HepG2 (cell line): ENCODE measurements around the gene TCFL5. TPM values are rescaled to one million over a fixed set of nuclear protein-coding genes. Genes with fewer than 3 reads are reported as not detected.

Source experiments
- FOXP1 ChIP-seq, 2 experiments: fragments of 450-650 bp in 1 of 2; IDR thresholded peaks; 2 replicates each; pipeline ENCODE4 v1.6.1; 2017 to 2018; ENCODE audit warnings: antibody characterized with exemption in 1 of 2
- GATAD2A ChIP-seq: IDR thresholded peaks from 2 replicates; pipeline ENCODE4 v1.6.1; 2016
- HNF4G ChIP-seq, 2 experiments: sonication (generic) in 1 of 2; formaldehyde crosslinking in 1 of 2; IDR thresholded peaks; 2 replicates each; pipeline versions ENCODE4 v1.4.0 to v1.6.1; 2011 to 2020; ENCODE audit warnings: borderline replicate concordance in 2 of 2, low read depth in 2 of 2, mild to moderate bottlenecking in 2 of 2, low read length in 1 of 2, missing genetic modification reagents in 1 of 2, moderate library complexity in 1 of 2
- MAFK ChIP-seq, 2 experiments: IDR thresholded peaks in 1 of 2; conservative IDR thresholded peaks in 1 of 2; 2 replicates each; pipeline ENCODE4 v1.6.1; 2011; ENCODE audit warnings: improper control_type of control experiment in 2 of 2, low read length in 2 of 2
- PHB2 ChIP-seq: fragments of 450-650 bp; IDR thresholded peaks from 2 replicates; pipeline ENCODE4 v1.6.1; 2018; ENCODE audit not compliant: partially characterized antibody
- POLR2G ChIP-seq: fragments of 200-400 bp; formaldehyde crosslinking; IDR thresholded peaks from 2 replicates; pipeline ENCODE4 v1.6.1; 2018; ENCODE audit warnings: mild to moderate bottlenecking, low read depth, low read length, moderate library complexity
- RBM22 ChIP-seq: fragments of 200-400 bp; formaldehyde crosslinking; optimal IDR thresholded peaks from 2 replicates; pipeline ENCODE3; 2017; ENCODE audit warnings: mild to moderate bottlenecking, low read length, moderate library complexity
- SKI ChIP-seq: fragments of 450-650 bp; IDR thresholded peaks from one replicate; pipeline ENCODE4 v1.6.1; 2018; ENCODE audit warnings: mild to moderate bottlenecking; ENCODE audit not compliant: partially characterized antibody
- SNAPC4 ChIP-seq: sonication (generic); formaldehyde crosslinking; IDR thresholded peaks from 2 replicates; pipeline ENCODE4 v1.4.0; 2020; ENCODE audit warnings: mild to moderate bottlenecking, missing genetic modification reagents
- SPEN ChIP-seq: sonication (generic); formaldehyde crosslinking; IDR thresholded peaks from 2 replicates; pipeline ENCODE4 v1.5.1; 2020; ENCODE audit warnings: low read depth, mild to moderate bottlenecking, missing genetic modification reagents
- ZBTB38 ChIP-seq: sonication (generic); formaldehyde crosslinking; IDR thresholded peaks from 2 replicates; pipeline ENCODE4 v1.5.1; 2020; ENCODE audit warnings: mild to moderate bottlenecking, missing genetic modification reagents
- ZNF350 ChIP-seq: sonication (generic); formaldehyde crosslinking; IDR thresholded peaks from 2 replicates; pipeline ENCODE4 v1.4.0; 2020; ENCODE audit warnings: mild to moderate bottlenecking, low read depth, missing genetic modification reagents, borderline replicate concordance
- ZNF446 ChIP-seq: sonication (generic); formaldehyde crosslinking; IDR thresholded peaks from 2 replicates; pipeline ENCODE4 v1.5.0; 2020; ENCODE audit warnings: mild to moderate bottlenecking, missing genetic modification reagents
- ZNF513 ChIP-seq: sonication (generic); formaldehyde crosslinking; conservative IDR thresholded peaks from 2 replicates; pipeline ENCODE4 v1.5.0; 2020; ENCODE audit warnings: missing genetic modification reagents
- ZNF564 ChIP-seq: sonication (generic); formaldehyde crosslinking; IDR thresholded peaks from 2 replicates; pipeline ENCODE4 v1.8.1; 2023; ENCODE audit warnings: mild to moderate bottlenecking, missing genetic modification reagents
- ZNF574 ChIP-seq: sonication (generic); formaldehyde crosslinking; IDR thresholded peaks from 2 replicates; pipeline ENCODE4 v1.4.0; 2020; ENCODE audit warnings: missing genetic modification reagents
- ZNF644 ChIP-seq: IDR thresholded peaks from 2 replicates; pipeline ENCODE4 v1.6.1; 2016; ENCODE audit warnings: low read depth
- ZNF652 ChIP-seq: IDR thresholded peaks from 2 replicates; pipeline ENCODE4 v1.6.1; 2016; ENCODE audit warnings: low read depth, borderline replicate concordance
- ZSCAN31 ChIP-seq: sonication (generic); formaldehyde crosslinking; IDR thresholded peaks from 2 replicates; pipeline ENCODE4 v1.5.0; 2020; ENCODE audit warnings: low read depth, mild to moderate bottlenecking, missing genetic modification reagents
- polyA plus RNA-seq, 8 experiments: library from polyadenylated mRNA; depleted of rRNA in 3 of 8; stranded (reverse) in 7 of 8; unstranded in 1 of 8; fragments of >200 nt; fragmentation: Illumina TruSeq in 4 of 8; extraction: Trizol in 4 of 8; gene quantifications; 2 replicates each; pipeline versions ENCODE4 v1.2.1 to v1.2.3, GENCODE V29; 2011 to 2016; ENCODE audit warnings: low read depth in 4 of 8, missing spikeins in 1 of 8, mixed read lengths in 1 of 8; ENCODE audit not compliant: insufficient read depth in 1 of 8
- total RNA-seq, 5 experiments: library from RNA; depleted of rRNA; stranded (reverse); fragments of >200 nt; fragmentation: Illumina TruSeq; extraction: Trizol; gene quantifications; 2 replicates each; pipeline ENCODE4 v1.2.3, GENCODE V29; 2016; ENCODE audit warnings: low read depth in 1 of 5

Gene TCFL5
- total and polyA plus RNA-seq, 2 of the 13 experiments (the other 11 are each of a cell fraction or from before 2014, with no cell fraction given), result 14.8 to 20.0 TPM

GRCh38 chr20:62816884-62817873, 44.4 kb downstream of the TCFL5 start, which contains the start of gene COL9A3 (continued):
- TF ChIP-seq ZNF513 (CRISPR knock-in tag), result no peak
- TF ChIP-seq GATAD2A (CRISPR knock-in tag), result no peak
- peak; percentile 79 for TF ChIP-seq ZNF446
- 0 out of 2 replicates have a peak, but pooled peaks have one; percentile 55 for TF ChIP-seq ZNF564 (CRISPR knock-in tag)
- peak; percentile 70 for TF ChIP-seq POLR2G
- no peak for TF ChIP-seq ZBTB38 (CRISPR knock-in tag)
- TF ChIP-seq ZNF574, result peak; percentile 39; the same call in 1 of the 2 replicates
- TF ChIP-seq SKI, result peak; percentile 62
- no peak for TF ChIP-seq SNAPC4 (CRISPR knock-in tag)
- no peak for TF ChIP-seq ZNF652
- TF ChIP-seq ZSCAN31 (CRISPR knock-in tag), result peak; percentile 77; the same call in 1 of the 2 replicates
- no peak for TF ChIP-seq MAFK (conservative IDR thresholded peaks at IDR 0.05 in 1 of 2, IDR thresholded peaks at IDR 0.05 in 1 of 2; ENCODE audit: low read length in 2 of 2)
- TF ChIP-seq SPEN (CRISPR knock-in tag), result no peak
- no peak for TF ChIP-seq ZNF644 (CRISPR knock-in tag)
- peak; percentile 30 for TF ChIP-seq HNF4G (IDR thresholded peaks at IDR 0.05; ENCODE audit: borderline replicate concordance, low read depth, low read length)
- no peak for TF ChIP-seq HNF4G (CRISPR knock-in tag; IDR thresholded peaks at IDR 0.05; ENCODE audit: borderline replicate concordance, low read depth)
- no peak for TF ChIP-seq RBM22
- no peak for TF ChIP-seq ZNF350 (CRISPR knock-in tag)
- TF ChIP-seq FOXP1 (IDR thresholded peaks at IDR 0.05), result no peak
- TF ChIP-seq FOXP1 (CRISPR knock-in tag; IDR thresholded peaks at IDR 0.05), result no peak
- no peak for TF ChIP-seq PHB2
